CD8-positive, alpha-beta memory T cell (primary cell): ENCODE measurements around the gene PKP1. TPM values are rescaled to one million over a fixed set of nuclear protein-coding genes. Genes with fewer than 3 reads are reported as not detected.

Experiments
- CTCF ChIA-PET: fragments of 350-600 bp; sonication (Branson Sonifier 250); formaldehyde crosslinking; loops from one replicate; lab custom pipeline; 2021; ENCODE audit warnings: antibody characterized with exemption; lab: Charles Lee
- POLR2A ChIA-PET: fragments of 350-600 bp; sonication (Branson Sonifier 250); formaldehyde crosslinking; loops from one replicate; lab custom pipeline; 2021; ENCODE audit warnings: antibody characterized with exemption; lab: Charles Lee
- DNase-seq, 5 donors: peaks; one replicate each; pipeline versions ENCODE4 v3.0.0 to v3.0.0-alpha.2; 2020 to 2022; ENCODE audit warnings: mixed read lengths in 1 of 5
- H3K27ac ChIP-seq: one replicate; pipeline ENCODE4 v1.7.0; 2013; ENCODE audit warnings: low read depth, mild to moderate bottlenecking, low read length, moderate library complexity
- H3K27me3 ChIP-seq: 2 replicates; pipeline ENCODE4 v1.7.0; 2013; ENCODE audit warnings: low read length, mild to moderate bottlenecking; ENCODE audit not compliant: insufficient read depth, poor library complexity, severe bottlenecking
- H3K36me3 ChIP-seq: 2 replicates; pipeline ENCODE4 v1.7.0; 2013; ENCODE audit warnings: mild to moderate bottlenecking, low read length, moderate library complexity; ENCODE audit not compliant: insufficient read depth
- H3K4me1 ChIP-seq: 2 replicates; pipeline ENCODE4 v1.7.0; 2013; ENCODE audit warnings: mild to moderate bottlenecking, low read length, moderate library complexity; ENCODE audit not compliant: insufficient read depth
- H3K4me3 ChIP-seq: 2 replicates; pipeline ENCODE4 v1.7.0; 2013; ENCODE audit warnings: mild to moderate bottlenecking, low read length
- H3K9me3 ChIP-seq: 2 replicates; pipeline ENCODE4 v1.7.0; 2013; ENCODE audit warnings: mild to moderate bottlenecking, low read length
- H3K27ac Mint-ChIP-seq, 8 donors: one replicate each; pipeline ENCODE4 v1.8.0; 2020 to 2021; ENCODE audit warnings: mixed read lengths in 8 of 8, mild to moderate bottlenecking in 6 of 8, inconsistent platforms in 3 of 8, moderate library complexity in 3 of 8
- H3K27me3 Mint-ChIP-seq, 2 donors: one replicate each; pipeline ENCODE4 v1.8.0; 2020 to 2021; ENCODE audit warnings: mixed read lengths in 2 of 2, mild to moderate bottlenecking in 1 of 2, moderate library complexity in 1 of 2
- H3K36me3 Mint-ChIP-seq, 3 donors: one replicate each; pipeline ENCODE4 v1.8.0; 2020 to 2021; ENCODE audit warnings: mixed read lengths in 3 of 3, inconsistent platforms in 1 of 3, mild to moderate bottlenecking in 1 of 3
- H3K4me1 Mint-ChIP-seq, 3 donors: one replicate each; pipeline ENCODE4 v1.8.0; 2020 to 2021; ENCODE audit warnings: mixed read lengths in 3 of 3, inconsistent platforms in 1 of 3, mild to moderate bottlenecking in 1 of 3
- H3K4me3 Mint-ChIP-seq, 7 donors: one replicate each; pipeline ENCODE4 v1.8.0; 2020 to 2021; ENCODE audit warnings: mixed read lengths in 7 of 7, mild to moderate bottlenecking in 6 of 7, moderate library complexity in 4 of 7, inconsistent platforms in 2 of 7
- H3K9me3 Mint-ChIP-seq, 5 donors: one replicate each; pipeline ENCODE4 v1.8.0; 2020 to 2022; ENCODE audit warnings: mixed read lengths in 5 of 5, mild to moderate bottlenecking in 3 of 5, moderate library complexity in 2 of 5, inconsistent platforms in 1 of 5
- polyA plus RNA-seq: library from polyadenylated mRNA; unstranded; fragments of 300-500 nt; fragmentation: Illumina TruSeq; gene quantifications from one replicate; pipeline ENCODE4 v1.2.3, GENCODE V29; 2021
- total RNA-seq, 2 experiments: library from RNA; stranded (reverse); gene quantifications; one replicate each; pipeline ENCODE4 v1.2.3, GENCODE V29; 2021

Gene PKP1
- total and polyA plus RNA-seq, 3 experiments from 2014 or later = not detected

DNA sequence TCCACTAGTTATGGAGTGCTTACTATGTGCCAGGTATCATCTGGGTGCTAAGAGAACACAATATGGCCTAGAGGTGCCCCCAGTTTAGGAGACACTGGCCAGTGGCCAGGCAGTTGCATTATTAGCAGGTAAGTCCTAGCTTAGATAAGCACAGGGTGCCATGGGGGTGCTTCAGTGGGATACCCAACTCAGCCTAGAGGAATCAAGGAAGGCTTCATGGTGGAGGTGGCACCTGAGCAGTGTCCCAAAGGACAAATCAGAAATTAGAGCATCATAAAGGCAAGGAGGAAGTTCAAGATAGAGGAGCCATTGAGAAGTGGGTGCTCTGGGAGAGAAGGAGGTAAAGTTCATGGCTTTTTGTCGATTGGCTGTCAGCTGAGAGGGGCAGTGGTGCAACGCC is 31.9 kb upstream of the PKP1 start:
- Histone ChIP-seq H3K27me3 (no peaks in the 10 kb centered on the region), H3K27ac (no peak overlapping the region), H3K36me3 (no peaks in the 10 kb centered on the region), H3K4me1 (no peaks in the 10 kb centered on the region), H3K9me3 (no peaks in the 10 kb centered on the region), H3K4me3 (no peak overlapping the region)
- Mint-ChIP-seq H3K9me3 (no peaks in the 10 kb centered on the region), H3K4me1 (no peaks in the 10 kb centered on the region), H3K4me3 (no peak overlapping the region), H3K27me3 (peaks cover 1 to 17% of the 10 kb centered on the region in 2 donors), H3K36me3 (no peaks in the 10 kb centered on the region), H3K27ac (no peak overlapping the region)
- DNase-seq = no peak
- POLR2A ChIA-PET = no interaction called here
- CTCF ChIA-PET = interaction anchor here (1.1 kb wide), 1 partner anchor 12 kb away, joined by 3 read pairs; no protein-coding TSS in a partner anchor

DNA sequence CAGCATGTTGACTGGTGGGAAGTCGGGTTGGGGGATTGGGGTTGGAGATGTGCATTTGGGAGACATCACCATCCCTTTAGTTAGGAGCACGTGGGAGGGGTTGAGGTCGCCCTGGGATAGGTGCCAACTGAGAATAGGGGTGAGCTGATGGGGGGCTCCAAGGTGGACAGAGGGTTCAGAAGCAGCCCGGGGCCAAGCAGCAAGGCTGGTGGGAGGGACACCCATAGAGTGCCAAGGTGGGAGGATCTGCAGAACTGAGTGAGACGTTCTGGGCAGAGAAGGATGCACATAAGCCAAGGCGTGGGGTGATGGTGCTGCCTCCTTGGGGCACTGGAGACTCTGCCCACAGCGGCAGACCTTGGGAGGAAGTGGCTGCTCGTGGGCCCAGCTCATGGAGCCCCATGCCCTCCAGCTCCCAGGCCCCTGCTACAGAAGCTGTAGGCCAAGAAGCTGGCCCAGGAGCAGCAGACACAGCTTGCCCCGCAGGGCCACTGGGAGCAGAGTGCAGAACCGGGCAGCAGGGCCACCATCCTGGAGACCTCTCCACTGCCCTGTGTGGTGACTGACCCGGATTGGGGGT is 31.4 kb upstream of the PKP1 start:
- Histone ChIP-seq H3K4me1 (no peaks in the 10 kb centered on the region), H3K4me3 (no peak overlapping the region), H3K9me3 (no peaks in the 10 kb centered on the region), H3K27ac (no peak overlapping the region), H3K36me3 (no peaks in the 10 kb centered on the region), H3K27me3 (no peaks in the 10 kb centered on the region)
- ChIA-PET CTCF (interaction anchor here (0.9 to 1.1 kb wide), 2 partner anchors 11 to 261 kb away, joined by 3 read pairs; no protein-coding TSS in a partner anchor), POLR2A (no interaction called here)
- H3K9me3 Mint-ChIP-seq = no peaks in the 10 kb centered on the region
- no peak overlapping the region for H3K4me3 Mint-ChIP-seq
- H3K4me1 Mint-ChIP-seq = no peaks in the 10 kb centered on the region
- no peak for DNase-seq
- H3K36me3 Mint-ChIP-seq = no peaks in the 10 kb centered on the region
- H3K27me3 Mint-ChIP-seq = peaks cover 0 to 13% of the 10 kb centered on the region in 2 donors
- H3K27ac Mint-ChIP-seq = peak overlapping the region in 1 of 8 donors; percentile 33

DNA sequence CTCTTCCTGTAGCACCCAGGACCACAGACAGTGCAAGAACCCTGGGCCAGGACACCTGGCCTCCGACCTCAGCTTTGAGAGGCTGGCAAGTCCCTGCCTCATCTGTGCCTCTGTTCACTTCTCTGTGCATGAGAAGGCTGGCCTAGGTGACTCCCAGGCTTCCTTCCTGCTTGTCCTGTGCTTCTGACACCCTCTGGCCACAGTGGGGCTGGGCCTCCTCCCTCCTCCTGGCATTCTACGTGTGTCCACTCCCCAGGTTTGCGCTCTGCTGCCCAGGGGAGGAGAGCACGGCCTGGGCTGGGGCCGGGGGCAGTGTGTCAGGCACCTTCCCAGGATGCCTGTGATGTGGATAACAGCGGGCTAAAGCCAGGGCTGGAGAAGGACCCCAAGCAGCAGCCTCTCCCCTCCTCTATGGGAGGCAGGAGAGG is 30.3 kb upstream of the PKP1 start:
- Mint-ChIP-seq H3K36me3 (no peaks in the 10 kb centered on the region), H3K27me3 (peaks cover 0 to 12% of the 10 kb centered on the region in 2 donors), H3K9me3 (no peaks in the 10 kb centered on the region), H3K4me3 (no peak overlapping the region), H3K27ac (no peak overlapping the region), H3K4me1 (no peaks in the 10 kb centered on the region)
- CTCF ChIA-PET = no interaction called here
- Histone ChIP-seq H3K4me1 (no peaks in the 10 kb centered on the region), H3K36me3 (no peaks in the 10 kb centered on the region), H3K27me3 (no peaks in the 10 kb centered on the region), H3K27ac (no peak overlapping the region), H3K9me3 (no peaks in the 10 kb centered on the region), H3K4me3 (no peak overlapping the region)
- POLR2A ChIA-PET = no interaction called here
- DNase-seq = no peak

DNA sequence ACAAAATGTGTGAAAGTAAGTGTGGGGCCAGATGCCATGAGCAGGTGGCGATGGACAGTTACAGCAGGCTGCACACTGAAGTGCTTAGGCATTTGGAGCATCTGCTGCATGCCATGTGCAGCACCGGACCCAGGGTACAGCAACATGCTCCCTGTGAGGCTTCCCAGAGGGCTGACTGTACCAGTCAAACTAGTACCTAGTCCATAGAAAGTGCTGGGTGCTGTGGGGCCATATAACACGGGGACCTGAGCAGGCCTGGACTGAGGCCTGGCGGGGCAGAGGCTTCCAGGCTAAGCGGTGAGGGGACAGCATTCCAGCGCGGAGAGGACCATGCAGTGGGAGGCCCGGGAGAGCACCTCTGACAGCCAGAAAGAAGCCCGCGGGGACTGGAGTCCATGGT is 29.9 kb upstream of the PKP1 start:
- Mint-ChIP-seq H3K9me3 (no peaks in the 10 kb centered on the region), H3K36me3 (no peaks in the 10 kb centered on the region), H3K4me1 (no peaks in the 10 kb centered on the region), H3K27ac (no peak overlapping the region), H3K4me3 (no peak overlapping the region), H3K27me3 (peaks cover 0 to 10% of the 10 kb centered on the region in 2 donors)
- POLR2A ChIA-PET = no interaction called here
- H3K36me3 ChIP-seq = no peaks in the 10 kb centered on the region
- CTCF ChIA-PET = no interaction called here
- no peaks in the 10 kb centered on the region for H3K27me3 ChIP-seq
- no peak for DNase-seq
- H3K9me3 ChIP-seq = no peaks in the 10 kb centered on the region
- no peaks in the 10 kb centered on the region for H3K4me1 ChIP-seq
- H3K27ac ChIP-seq = no peak overlapping the region
- H3K4me3 ChIP-seq = no peak overlapping the region

DNA sequence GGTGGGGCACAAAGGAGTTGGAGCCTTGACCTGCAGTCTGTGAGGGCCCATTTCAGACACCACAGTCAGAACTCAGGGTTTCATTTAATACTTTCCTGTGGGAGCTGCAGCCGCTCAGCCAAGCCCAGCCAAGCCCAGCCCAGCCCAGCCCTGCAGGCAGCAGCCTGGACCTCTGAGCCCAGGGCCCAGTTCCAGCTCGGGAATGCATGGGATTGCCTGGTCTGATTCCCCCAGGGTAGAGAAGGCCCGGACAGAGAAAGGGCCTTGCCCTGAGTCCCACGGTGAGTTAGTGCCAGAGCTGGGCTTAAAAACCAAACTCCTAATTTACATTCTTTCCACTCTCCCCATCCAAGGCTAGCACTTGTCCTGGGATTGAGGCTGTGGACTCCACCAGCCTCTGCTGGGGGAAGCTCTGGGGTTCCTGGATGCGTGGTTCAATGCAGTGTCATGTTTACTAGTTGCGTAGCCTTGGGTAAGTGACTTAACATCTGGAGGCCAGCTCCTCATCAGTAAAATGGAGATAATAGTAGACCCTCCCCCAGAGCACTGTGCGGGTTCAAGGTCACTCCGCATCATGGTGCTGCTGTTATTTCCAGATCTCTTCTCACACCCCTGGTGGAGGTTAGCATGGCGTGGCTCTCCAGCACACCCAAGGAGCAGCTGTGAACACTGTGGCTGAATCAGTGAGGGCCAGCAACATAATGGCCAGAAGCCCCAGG is 29.2 kb upstream of the PKP1 start:
- Histone ChIP-seq H3K9me3 (no peaks in the 10 kb centered on the region), H3K27ac (no peak overlapping the region), H3K27me3 (no peaks in the 10 kb centered on the region), H3K4me3 (no peak overlapping the region), H3K4me1 (no peaks in the 10 kb centered on the region), H3K36me3 (no peaks in the 10 kb centered on the region)
- CTCF ChIA-PET = interaction anchor here (0.8 to 2.1 kb wide), 4 partner anchors 9 to 151 kb away, joined by 3 to 6 read pairs (median 4); no protein-coding TSS in a partner anchor
- Mint-ChIP-seq H3K27ac (no peak overlapping the region), H3K9me3 (no peaks in the 10 kb centered on the region), H3K4me1 (no peaks in the 10 kb centered on the region), H3K4me3 (no peak overlapping the region), H3K36me3 (no peaks in the 10 kb centered on the region), H3K27me3 (peaks cover 1 to 10% of the 10 kb centered on the region in 2 donors)
- DNase-seq = no peak
- POLR2A ChIA-PET = no interaction called here

DNA sequence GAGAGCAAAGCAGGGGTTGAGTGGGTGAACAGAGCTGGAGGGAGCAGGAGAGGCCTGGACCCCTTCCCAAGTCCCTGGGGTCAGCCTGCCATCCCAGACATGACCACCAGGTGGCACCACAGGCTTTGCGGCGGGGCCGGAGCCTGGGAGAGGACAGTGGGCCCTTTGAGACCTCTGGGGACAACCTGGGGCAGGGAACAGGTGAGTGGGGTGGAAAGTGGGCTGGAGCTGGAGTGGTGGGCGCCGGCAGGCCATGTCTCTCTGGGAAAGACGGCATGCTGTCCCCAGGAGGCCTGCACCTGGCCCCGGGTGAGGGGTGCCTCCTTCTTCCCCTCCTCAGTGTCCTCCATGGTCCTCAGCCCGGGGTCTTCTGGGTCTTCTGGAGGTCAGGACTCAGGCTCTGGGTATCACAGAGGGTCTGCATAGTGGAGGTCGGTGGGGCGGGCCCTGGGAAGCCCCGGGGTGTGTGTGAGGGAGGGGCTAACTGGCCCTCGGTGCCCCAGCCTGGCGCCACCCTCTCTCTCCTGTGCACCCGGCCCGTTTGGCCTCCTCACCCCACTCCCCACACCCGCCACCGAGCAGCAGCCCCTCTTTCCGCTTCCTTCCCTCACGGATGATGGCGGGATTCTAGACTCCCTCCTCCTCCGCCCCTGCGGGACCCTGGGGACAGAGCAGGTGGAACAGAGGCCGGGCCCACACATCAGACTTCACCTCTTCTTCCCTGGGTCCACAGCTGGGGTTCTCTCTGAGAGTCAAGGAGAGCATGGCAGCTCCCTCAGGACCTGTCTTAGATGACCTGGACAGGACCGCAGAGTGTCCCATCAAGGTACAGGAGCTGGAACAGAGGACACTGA is 28.5 kb upstream of the PKP1 start:
- no peaks in the 10 kb centered on the region for H3K36me3 ChIP-seq
- Mint-ChIP-seq H3K27ac (no peak overlapping the region), H3K9me3 (no peaks in the 10 kb centered on the region), H3K4me1 (no peaks in the 10 kb centered on the region), H3K36me3 (no peaks in the 10 kb centered on the region), H3K4me3 (no peak overlapping the region), H3K27me3 (peaks cover 1 to 10% of the 10 kb centered on the region in 2 donors)
- H3K9me3 ChIP-seq = no peaks in the 10 kb centered on the region
- ChIA-PET CTCF (interaction anchor here (0.8 to 2.1 kb wide), 4 partner anchors 8 to 150 kb away, joined by 3 to 6 read pairs (median 4); no protein-coding TSS in a partner anchor), POLR2A (no interaction called here)
- no peaks in the 10 kb centered on the region for H3K27me3 ChIP-seq
- H3K4me1 ChIP-seq = no peaks in the 10 kb centered on the region
- peak; percentile 21 to 63 (median 36) for DNase-seq
- no peak overlapping the region for H3K27ac ChIP-seq
- H3K4me3 ChIP-seq = no peak overlapping the region

DNA sequence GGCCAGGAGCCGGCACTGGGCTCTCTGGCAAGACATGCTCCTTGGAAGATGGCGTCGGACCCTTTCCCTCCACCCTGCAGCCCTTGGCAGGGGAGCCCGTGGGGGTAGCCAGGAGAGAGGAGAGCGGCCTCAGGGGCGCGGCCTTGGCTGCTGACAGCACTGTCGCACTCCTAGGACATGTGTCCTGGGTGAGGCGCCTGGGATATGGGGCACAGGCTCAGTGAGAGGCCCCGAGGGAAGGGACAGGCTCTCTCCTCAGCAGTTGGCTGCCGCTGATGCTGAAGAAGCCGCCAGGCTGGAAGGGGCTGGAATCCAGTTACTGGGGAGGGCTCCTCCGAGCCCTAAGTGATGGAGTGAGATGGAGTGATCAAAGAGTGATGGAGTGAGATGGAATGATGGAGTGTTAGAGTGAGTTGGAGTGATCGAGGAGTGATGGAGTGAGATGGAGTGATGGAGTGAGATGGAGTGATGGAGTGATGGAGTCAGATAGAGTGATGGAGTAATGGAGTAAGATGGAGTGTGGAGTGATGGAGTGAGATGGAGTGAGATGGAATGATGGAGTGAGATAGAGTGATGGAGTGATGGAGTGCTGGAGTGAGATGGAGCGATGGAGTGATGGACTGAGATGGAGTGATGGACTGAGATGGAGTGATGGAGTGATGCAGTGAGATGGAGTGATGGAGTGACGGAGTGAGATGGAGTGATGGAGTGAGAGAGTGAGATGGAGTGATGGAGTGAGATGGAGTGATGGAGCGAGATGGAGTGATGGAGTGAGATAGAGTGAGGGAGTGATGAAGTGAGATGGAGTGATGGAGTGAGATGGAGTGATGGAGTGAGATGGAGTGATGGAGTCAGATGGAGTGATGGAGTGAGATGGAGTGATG is 27.6 kb upstream of the PKP1 start:
- no peak overlapping the region for H3K4me3 Mint-ChIP-seq
- CTCF ChIA-PET = interaction anchor here (2.1 kb wide), 1 partner anchor 9 kb away, joined by 6 read pairs; no protein-coding TSS in a partner anchor

More for the DNA sequence above, 27.6 kb upstream of the PKP1 start:
- H3K36me3 ChIP-seq = no peaks in the 10 kb centered on the region
- H3K27me3 ChIP-seq = no peaks in the 10 kb centered on the region
- peaks cover 6 to 11% of the 10 kb centered on the region in 2 donors for H3K27me3 Mint-ChIP-seq
- no peak overlapping the region for H3K4me3 ChIP-seq
- POLR2A ChIA-PET = no interaction called here
- H3K27ac ChIP-seq = no peak overlapping the region
- H3K4me1 Mint-ChIP-seq = peaks cover 3 to 5% (median 4%) of the 10 kb centered on the region in 3 donors
- H3K4me1 ChIP-seq = no peaks in the 10 kb centered on the region
- no peaks in the 10 kb centered on the region for H3K9me3 ChIP-seq
- no peak overlapping the region for H3K27ac Mint-ChIP-seq
- no peaks in the 10 kb centered on the region for H3K9me3 Mint-ChIP-seq
- DNase-seq = no peak
- no peaks in the 10 kb centered on the region for H3K36me3 Mint-ChIP-seq
